UCSD-AML1 (cell line): Measurements from ENCODE around the gene FBXO4.
"Not testable (repeated sequence)": the region's sequence is repeated elsewhere in the genome, so short reads cannot be mapped to it uniquely, and the experiment has no call there.

ENCODE experiments used
- DNase-seq: peaks from one replicate; lab custom pipeline; 2025; ENCODE audit not compliant: unreplicated experiment; lab: John Stamatoyannopoulos, UW

The FBXO4 gene

GRCh38 chr5:41980396-41980795 lies 55.3 kb downstream of the FBXO4 start:
- DNase-seq: no peak

GRCh38 chr5:41980870-41981269 lies 55.8 kb downstream of the FBXO4 start:
- no peak for DNase-seq

GRCh38 chr5:41982858-41983257 lies 57.8 kb downstream of the FBXO4 start:
- not testable (repeated sequence) for DNase-seq

- DNase-seq: no peak
These were observed 58.2 kb downstream of the FBXO4 start for GRCh38 chr5:41983284-41983683.

DNA sequence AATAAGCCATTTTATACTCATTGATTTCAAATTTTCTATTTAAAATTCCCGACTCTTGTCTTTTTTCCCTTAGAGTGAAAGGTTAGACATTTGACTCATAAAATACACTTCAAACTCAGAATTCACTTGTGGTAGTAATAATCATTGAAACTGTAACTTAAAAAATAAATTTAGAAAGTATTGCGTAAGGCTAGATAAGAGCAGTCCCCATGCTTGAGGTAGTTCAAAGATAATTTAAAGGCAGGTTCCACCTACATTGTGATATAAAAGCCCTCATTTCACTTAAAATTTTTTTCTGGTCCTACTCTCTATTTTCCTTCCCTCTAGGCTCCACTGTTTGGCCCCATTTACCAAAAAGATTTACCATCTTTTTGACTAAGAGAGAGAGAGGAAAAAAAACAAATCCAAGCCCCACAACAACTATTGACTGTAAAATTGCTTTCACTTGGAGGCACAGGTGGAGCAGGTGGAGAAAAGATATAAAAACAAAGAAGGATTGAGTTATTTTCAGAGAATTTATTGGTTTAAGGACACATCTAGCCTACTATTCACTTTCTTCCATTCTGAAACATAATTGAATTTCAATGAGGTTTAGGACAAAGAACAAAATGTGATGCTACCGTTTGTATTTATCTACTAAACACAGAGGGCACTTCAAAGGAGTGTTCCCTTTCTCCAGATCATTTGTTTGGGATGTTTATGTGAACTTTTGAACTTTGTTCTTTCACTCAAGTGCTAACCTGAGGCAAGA lies 61.0 kb downstream of the FBXO4 start:
- DNase-seq: no peak
